B cell (primary cell): Measurements from ENCODE around the gene CD81. TPM values are rescaled to one million over a fixed set of nuclear protein-coding genes. Genes with fewer than 3 reads are reported as not detected.

Source experiments
- ATAC-seq: fragments of 200-7000 bp; cut with Tn5 transposase; one replicate; pipeline ENCODE4 v1.10.0; 2021; ENCODE audit warnings: low read depth, mild to moderate bottlenecking, moderate number of reproducible peaks, moderate library complexity
- CTCF ChIA-PET: fragments of 350-600 bp; sonication (Branson Sonifier 250); formaldehyde crosslinking; loops from one replicate; lab custom pipeline; 2021; ENCODE audit warnings: antibody characterized with exemption, inconsistent platforms; lab: Charles Lee
- POLR2A ChIA-PET: fragments of 350-600 bp; sonication (Branson Sonifier 250); formaldehyde crosslinking; loops from one replicate; lab custom pipeline; 2021; ENCODE audit warnings: antibody characterized with exemption; lab: Charles Lee
- DNase-seq: peaks from one replicate; pipeline ENCODE4 v3.0.0; 2013
- H2AFZ ChIP-seq: 2 replicates; pipeline ENCODE4 v1.6.1; 2012; ENCODE audit warnings: mild to moderate bottlenecking, low read depth, low read length; ENCODE audit not compliant: insufficient read depth, poor library complexity, severe bottlenecking
- H3K27ac ChIP-seq, 2 donors: 1 replicate in 1 of 2; 2 replicates in 1 of 2; pipeline ENCODE4 v1.5.1; 2012 to 2013; ENCODE audit warnings: low read length in 2 of 2, mild to moderate bottlenecking in 2 of 2, moderate library complexity in 1 of 2
- H3K27me3 ChIP-seq, 4 experiments: fragments of 200-600 bp in 1 of 4; sonication (generic) in 1 of 4; replicated peaks in 1 of 4; 1 replicate in 2 of 4; 2 replicates in 2 of 4; pipeline versions ENCODE4 v1.6.1 to v1.7.0; 2013 to 2016; ENCODE audit warnings: low read length in 3 of 4, mild to moderate bottlenecking in 2 of 4, mixed read lengths in 1 of 4, moderate library complexity in 1 of 4; ENCODE audit not compliant: insufficient read depth in 4 of 4, control insufficient read depth in 3 of 4; ENCODE audit errors: control extremely low read depth in 1 of 4
- H3K36me3 ChIP-seq, 2 experiments: replicated peaks in 1 of 2; 1 replicate in 1 of 2; 2 replicates in 1 of 2; pipeline versions ENCODE4 v1.6.1 to v1.7.1; 2013; ENCODE audit warnings: low read length in 1 of 2; ENCODE audit not compliant: insufficient read depth in 2 of 2, control insufficient read depth in 1 of 2; ENCODE audit errors: control extremely low read depth in 1 of 2, extremely low read depth in 1 of 2
- H3K4me1 ChIP-seq, 2 donors: fragments of 200-600 bp in 1 of 2; sonication (generic) in 1 of 2; 1 replicate in 1 of 2; 2 replicates in 1 of 2; pipeline versions ENCODE4 v1.5.1 to v1.6.1; 2013 to 2017; ENCODE audit warnings: low read length in 2 of 2; ENCODE audit not compliant: control insufficient read depth in 2 of 2, insufficient read depth in 2 of 2
- H3K4me2 ChIP-seq: replicated peaks from 2 replicates; pipeline ENCODE3; 2012; ENCODE audit warnings: mild to moderate bottlenecking, low read depth, low read length; ENCODE audit not compliant: poor library complexity, severe bottlenecking
- H3K4me3 ChIP-seq, 5 experiments: fragments of 200-600 bp in 1 of 5; sonication (generic) in 1 of 5; 1 replicate in 3 of 5; 2 replicates in 2 of 5; pipeline versions ENCODE4 v1.5.1 to v1.7.0; 2011 to 2016; ENCODE audit warnings: low read length in 4 of 5, mild to moderate bottlenecking in 4 of 5, low read depth in 2 of 5, control low read depth in 1 of 5, moderate library complexity in 1 of 5; ENCODE audit not compliant: insufficient read depth in 1 of 5; ENCODE audit errors: control extremely low read depth in 1 of 5, extremely low read depth in 1 of 5
- H3K79me2 ChIP-seq: fragments of 200-600 bp; sonication (generic); one replicate; pipeline ENCODE4 v1.6.0; 2016; ENCODE audit warnings: low read length; ENCODE audit not compliant: control insufficient read depth, insufficient read depth
- H3K9ac ChIP-seq: fragments of 200-600 bp; sonication (generic); 2 replicates; pipeline ENCODE4 v1.6.1; 2017; ENCODE audit warnings: mild to moderate bottlenecking, low read length, moderate library complexity
- H3K9me3 ChIP-seq, 3 donors: one replicate each; pipeline versions ENCODE4 v1.6.1 to v1.7.1; 2013; ENCODE audit warnings: low read length in 2 of 3; ENCODE audit not compliant: control insufficient read depth in 2 of 3, insufficient read depth in 1 of 3; ENCODE audit errors: control extremely low read depth in 1 of 3
- H4K20me1 ChIP-seq: 2 replicates; pipeline ENCODE4 v1.6.0; 2012; ENCODE audit warnings: mild to moderate bottlenecking, low read length; ENCODE audit not compliant: insufficient read depth, control insufficient read depth, poor library complexity, severe bottlenecking
- H3K27ac Mint-ChIP-seq: one replicate; pipeline ENCODE4 v1.8.0; 2021; ENCODE audit warnings: mixed read lengths
- H3K27me3 Mint-ChIP-seq: one replicate; pipeline ENCODE4 v1.8.0; 2021; ENCODE audit warnings: mixed read lengths
- H3K4me1 Mint-ChIP-seq: one replicate; pipeline ENCODE4 v1.8.0; 2021; ENCODE audit warnings: mixed read lengths
- H3K4me3 Mint-ChIP-seq: one replicate; pipeline ENCODE4 v1.8.0; 2021; ENCODE audit warnings: mixed read lengths
- H3K9me3 Mint-ChIP-seq: one replicate; pipeline ENCODE4 v1.8.0; 2022; ENCODE audit warnings: mixed read lengths; ENCODE audit not compliant: insufficient read depth
- EZH2 ChIP-seq: IDR thresholded peaks from 2 replicates; pipeline ENCODE4 v1.6.1; 2012; ENCODE audit warnings: borderline replicate concordance, low read depth, mild to moderate bottlenecking, moderate library complexity, low read length; ENCODE audit not compliant: insufficient read depth, poor library complexity, severe bottlenecking
- WGBS: methylation state at CpG from one replicate; pipeline ENCODE4 v1.1.5; 2013; ENCODE audit warnings: missing lambda C conversion rate; ENCODE audit not compliant: insufficient coverage; 5-methylcytosine and 5-hydroxymethylcytosine counted together
- intact Hi-C: fragments of 100-400 bp; cut with micrococcal nuclease; formaldehyde crosslinking; loops from one replicate; pipeline ENCODE4 v1.10.0; 2022
- polyA plus RNA-seq: library from polyadenylated mRNA; depleted of rRNA; stranded (reverse); fragments of >200 nt; gene quantifications from 2 replicates; pipeline ENCODE4 v1.2.3, GENCODE V29; 2012
- total RNA-seq, 2 donors: library from RNA; stranded (reverse); fragments of 120-200 nt in 1 of 2; gene quantifications; 1 replicate in 1 of 2; 2 replicates in 1 of 2; pipeline versions ENCODE4 v1.2.3 to v1.2.4, GENCODE V29; 2013 to 2022
- TF ChIP-seq, protein P1 (sequence below): fragments of 200-600 bp; IDR thresholded peaks from one replicate; pipeline ENCODE4 v1.8.0; 2022; ENCODE audit warnings: antibody characterized with exemption, mild to moderate bottlenecking

CD81 gene
- total and polyA plus RNA-seq, 2 donors (not counting 1 experiment from before 2014, with no cell fraction given), result 253 to 361 TPM

DNA sequence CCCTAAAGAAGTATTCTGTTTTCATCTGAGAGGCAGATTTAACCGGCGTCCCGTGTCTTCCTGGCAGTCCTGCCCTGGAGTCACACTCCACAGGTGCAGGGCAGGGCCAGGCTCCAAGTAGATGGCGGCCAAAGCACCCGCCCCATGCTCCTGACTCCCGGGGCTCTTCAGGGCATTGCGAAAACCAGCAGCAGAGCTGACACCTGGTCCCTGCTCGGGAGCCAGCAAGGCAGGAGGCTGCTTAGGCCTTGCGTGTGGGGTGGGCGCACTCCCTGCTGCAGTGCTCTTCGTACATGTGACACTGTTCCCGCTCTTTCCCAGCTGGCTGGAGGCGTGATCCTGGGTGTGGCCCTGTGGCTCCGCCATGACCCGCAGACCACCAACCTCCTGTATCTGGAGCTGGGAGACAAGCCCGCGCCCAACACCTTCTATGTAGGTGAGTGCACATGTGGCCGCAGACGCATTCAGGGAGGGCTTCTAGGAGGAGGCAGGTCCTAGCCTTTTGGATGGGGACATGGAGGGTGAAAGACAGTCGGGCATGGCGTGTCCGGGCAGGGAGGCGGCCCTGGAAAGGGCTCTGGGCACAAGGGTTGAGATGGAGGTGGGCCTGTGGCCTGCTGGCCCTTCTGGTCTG lies 13.1 kb downstream of the CD81 start:
- Histone ChIP-seq H4K20me1 (peaks cover 100% of the 10 kb centered on the region), H3K4me2 (peak overlapping the region; percentile 67), H3K4me3 (no peak overlapping the region), H3K9me3 (peaks cover 0 to 3% (median 0%) of the 10 kb centered on the region in 3 donors), H2AFZ (no peak overlapping the region), H3K27ac (no peak overlapping the region), H3K9ac (no peak overlapping the region), H3K36me3 (peaks cover 0 to 30% of the 10 kb centered on the region in 2 experiments), H3K27me3 (no peaks in the 10 kb centered on the region), H3K4me1 (peaks cover 100% of the 10 kb centered on the region in 2 donors), H3K79me2 (peaks cover 95% of the 10 kb centered on the region)
- ATAC-seq, result no peak
- Mint-ChIP-seq H3K4me3 (peak overlapping the region; percentile 74), H3K9me3 (no peaks in the 10 kb centered on the region), H3K27me3 (no peaks in the 10 kb centered on the region), H3K27ac (peak overlapping the region; percentile 92), H3K4me1 (peaks cover 87% of the 10 kb centered on the region)
- 95% methylated on average over 23 of the region's 23 CpGs for WGBS
- ChIA-PET CTCF (interaction anchor here (1.0 to 1.5 kb wide), 3 partner anchors 10 to 204 kb away, joined by 3 to 11 read pairs (median 6); partner anchors contain the start of gene TSSC4), POLR2A (interaction anchor here (1.0 to 1.5 kb wide), 3 partner anchors 11 to 85 kb away, joined by 3 to 6 read pairs (median 4); no protein-coding TSS in a partner anchor)
- TF ChIP-seq, protein P1, sequence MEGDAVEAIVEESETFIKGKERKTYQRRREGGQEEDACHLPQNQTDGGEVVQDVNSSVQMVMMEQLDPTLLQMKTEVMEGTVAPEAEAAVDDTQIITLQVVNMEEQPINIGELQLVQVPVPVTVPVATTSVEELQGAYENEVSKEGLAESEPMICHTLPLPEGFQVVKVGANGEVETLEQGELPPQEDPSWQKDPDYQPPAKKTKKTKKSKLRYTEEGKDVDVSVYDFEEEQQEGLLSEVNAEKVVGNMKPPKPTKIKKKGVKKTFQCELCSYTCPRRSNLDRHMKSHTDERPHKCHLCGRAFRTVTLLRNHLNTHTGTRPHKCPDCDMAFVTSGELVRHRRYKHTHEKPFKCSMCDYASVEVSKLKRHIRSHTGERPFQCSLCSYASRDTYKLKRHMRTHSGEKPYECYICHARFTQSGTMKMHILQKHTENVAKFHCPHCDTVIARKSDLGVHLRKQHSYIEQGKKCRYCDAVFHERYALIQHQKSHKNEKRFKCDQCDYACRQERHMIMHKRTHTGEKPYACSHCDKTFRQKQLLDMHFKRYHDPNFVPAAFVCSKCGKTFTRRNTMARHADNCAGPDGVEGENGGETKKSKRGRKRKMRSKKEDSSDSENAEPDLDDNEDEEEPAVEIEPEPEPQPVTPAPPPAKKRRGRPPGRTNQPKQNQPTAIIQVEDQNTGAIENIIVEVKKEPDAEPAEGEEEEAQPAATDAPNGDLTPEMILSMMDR, result no peak
- TF ChIP-seq EZH2, result no peak
- DNase-seq, result no peak
- intact Hi-C loops, result no loop called here

DNA sequence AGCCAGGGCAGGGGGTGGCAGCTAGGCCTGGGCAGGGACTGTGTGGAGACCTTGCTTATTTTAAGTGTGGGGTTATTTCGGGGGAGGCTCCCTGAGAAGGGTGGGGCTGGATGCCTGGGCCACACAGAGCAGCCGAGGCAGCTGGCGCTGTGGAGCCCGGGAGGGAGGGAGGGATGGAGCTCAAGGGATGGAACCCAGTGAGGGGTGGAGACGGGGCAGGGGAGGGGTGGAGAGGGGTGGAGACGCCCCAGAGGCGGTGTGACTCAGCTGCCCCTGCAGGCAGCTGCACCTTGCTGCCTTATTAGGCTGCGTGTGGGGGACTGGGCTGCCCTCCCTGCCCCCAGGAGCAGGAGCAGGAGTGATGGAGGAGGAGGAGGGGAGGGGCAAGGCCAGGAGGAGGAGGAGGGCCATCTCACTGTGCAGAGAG lies 13.6 kb downstream of the CD81 start:
- ATAC-seq (no peak), DNase-seq (no peak)
- intact Hi-C loops, result no loop called here
- Mint-ChIP-seq H3K4me1 (peaks cover 83% of the 10 kb centered on the region), H3K27me3 (no peaks in the 10 kb centered on the region), H3K27ac (peak overlapping the region; percentile 66), H3K4me3 (peak overlapping the region; percentile 55), H3K9me3 (no peaks in the 10 kb centered on the region)
- Histone ChIP-seq H3K27ac (no peak overlapping the region), H3K27me3 (no peaks in the 10 kb centered on the region), H4K20me1 (peaks cover 100% of the 10 kb centered on the region), H3K9me3 (peaks cover 0 to 3% (median 0%) of the 10 kb centered on the region in 3 donors), H3K4me3 (no peak overlapping the region), H3K4me1 (peaks cover 100% of the 10 kb centered on the region in 2 donors), H3K4me2 (peak overlapping the region; percentile 67), H3K79me2 (peaks cover 97% of the 10 kb centered on the region), H3K9ac (no peak overlapping the region), H3K36me3 (peaks cover 0 to 35% of the 10 kb centered on the region in 2 experiments), H2AFZ (no peak overlapping the region)
- ChIA-PET CTCF (interaction anchor here (1.0 to 1.5 kb wide), 3 partner anchors 10 to 204 kb away, joined by 3 to 11 read pairs (median 6); partner anchors contain the start of gene TSSC4), POLR2A (interaction anchor here (1.0 to 1.7 kb wide), 4 partner anchors 9 to 86 kb away, joined by 3 to 6 read pairs (median 4); no protein-coding TSS in a partner anchor)
- 25% methylated on average over 5 of the region's 8 CpGs for WGBS
- TF ChIP-seq, protein P1, result no peak
- TF ChIP-seq EZH2, result no peak
